Stimulated activated CD4-positive, alpha-beta T cell treated with anti-CD3 and anti-CD28 coated beads, Interleukin-4, amount 100 ng/mL, for 1 hour (primary cell): Measurements from ENCODE around the gene STEAP3.

Experiments used
- DNase-seq: peaks from one replicate; pipeline ENCODE4 v3.0.0-alpha.2; 2020

Gene STEAP3

DNA sequence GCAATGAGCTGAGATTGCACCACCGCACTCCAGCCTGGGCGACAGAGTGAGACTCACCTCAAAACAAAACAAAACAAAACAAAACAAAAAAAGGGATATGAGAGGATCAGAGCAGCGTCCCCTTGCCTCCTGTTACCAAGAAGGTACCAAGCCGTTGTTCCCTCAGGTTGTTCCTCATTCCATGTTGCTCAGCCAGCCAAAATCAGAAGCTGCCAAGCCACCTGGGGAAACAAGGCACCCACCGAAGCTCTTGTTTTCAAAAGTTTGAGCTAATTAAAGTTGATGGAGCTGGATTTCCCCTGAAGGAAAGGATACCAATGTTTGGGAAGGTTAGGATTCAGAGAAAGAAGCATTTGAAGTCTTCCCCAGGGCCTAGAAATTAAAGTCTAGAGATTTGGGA, 21.8 kb upstream of the STEAP3 start:
- no peak for DNase-seq

DNA sequence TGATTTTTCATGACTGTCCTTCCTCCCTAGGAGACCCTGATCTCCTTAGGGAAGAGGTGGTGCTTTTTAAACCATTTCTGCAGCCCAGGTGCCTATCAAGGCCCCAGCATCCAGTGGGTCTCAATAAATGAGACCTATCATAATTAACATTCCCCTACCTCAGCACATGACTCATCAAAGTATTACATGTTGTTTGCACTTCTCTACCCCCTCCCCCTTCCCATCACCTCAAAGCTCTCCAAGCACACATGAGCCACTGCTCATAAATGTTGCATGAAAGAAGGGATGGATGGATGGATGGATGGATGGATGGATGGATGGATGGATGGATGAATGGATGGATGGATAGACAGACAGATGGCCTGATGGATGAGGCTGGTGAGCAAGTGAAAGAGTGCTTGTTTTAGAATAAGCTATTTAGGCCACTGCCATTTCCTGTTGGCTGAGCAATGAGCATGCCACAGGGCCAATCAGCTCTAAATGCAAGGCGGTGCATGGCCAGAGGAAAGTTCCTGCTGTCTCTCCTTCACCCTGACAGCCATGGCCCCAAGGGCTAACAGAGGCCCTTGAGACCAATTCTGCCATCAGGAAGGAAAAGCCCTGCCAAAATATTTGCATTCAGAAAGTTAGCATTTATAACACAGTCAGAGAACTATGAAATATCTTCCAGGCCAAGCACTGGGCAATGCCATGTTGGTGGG, 20.9 kb upstream of the STEAP3 start:
- DNase-seq: no peak

DNA sequence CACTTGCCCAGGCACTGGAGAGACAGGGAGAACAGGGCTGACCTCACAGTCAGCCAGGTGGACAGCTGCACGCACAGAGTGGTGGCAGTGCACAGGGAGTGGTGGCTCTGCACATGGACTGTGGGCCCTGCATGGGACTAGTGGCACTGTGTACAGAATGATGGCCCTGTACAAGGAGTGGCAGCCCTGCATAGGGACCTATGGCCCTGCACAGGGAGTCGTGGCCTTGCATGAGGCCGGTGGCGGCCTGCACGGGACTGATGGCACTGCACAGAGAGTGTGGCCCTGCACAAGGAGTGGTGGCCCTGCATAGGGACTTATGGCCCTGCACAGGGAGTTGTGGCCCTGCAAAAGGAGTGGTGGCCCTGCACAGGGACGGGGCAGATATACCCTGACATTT, 19.1 kb upstream of the STEAP3 start:
- no peak for DNase-seq

DNA sequence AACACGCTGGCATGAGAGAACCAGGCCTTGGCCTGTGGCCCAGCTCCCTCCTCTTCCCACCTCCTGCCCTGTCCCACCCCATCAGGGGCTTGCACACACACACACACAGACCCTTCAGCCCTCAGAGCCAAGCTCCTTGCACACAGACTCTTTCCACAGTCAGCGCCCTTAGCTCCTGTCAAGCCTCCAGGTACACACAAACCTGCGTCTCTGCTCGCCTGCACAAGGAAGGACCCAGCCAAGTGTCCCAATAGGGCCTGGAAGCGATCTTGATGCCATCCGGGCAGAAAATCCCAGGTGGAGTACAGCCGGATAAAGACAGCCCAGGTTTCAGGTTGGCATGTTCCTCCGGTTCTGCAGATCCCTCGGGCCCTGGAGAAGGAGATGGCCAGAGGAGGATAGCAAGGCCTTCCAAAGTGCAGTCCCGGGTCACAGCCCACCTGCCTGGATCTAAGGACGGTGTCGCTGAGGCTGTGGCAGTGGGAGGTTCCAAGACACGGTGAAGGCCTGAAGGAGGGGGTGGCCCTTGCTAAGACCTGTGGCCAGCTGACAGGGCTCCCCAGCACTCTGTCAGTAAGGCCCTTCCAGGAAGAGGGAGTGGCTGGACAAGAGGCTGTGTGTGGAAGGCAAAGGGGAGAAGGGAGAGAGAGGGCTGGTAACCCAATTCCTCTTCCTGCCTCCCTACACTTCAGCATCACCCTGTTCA, 18.5 kb upstream of the STEAP3 start:
- no peak for DNase-seq

DNA sequence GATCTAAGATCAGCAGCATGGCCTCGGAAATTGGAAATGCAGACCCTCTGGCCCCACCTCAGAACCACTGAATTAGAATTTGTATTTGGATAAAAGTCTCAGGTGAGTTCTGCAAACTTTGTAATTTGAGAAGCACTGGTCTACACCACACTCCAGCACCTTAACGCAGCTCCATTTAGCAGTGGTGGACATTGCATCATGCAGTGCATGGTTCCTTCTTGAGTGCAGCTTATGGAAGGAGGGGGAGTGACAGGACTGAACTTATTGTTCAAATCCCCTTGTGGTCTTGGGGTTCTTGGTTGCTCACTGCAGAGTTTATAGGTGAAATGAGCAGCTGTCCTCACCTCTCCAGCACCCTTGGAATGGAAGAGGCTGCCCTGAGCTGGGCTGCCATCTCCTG, 17.4 kb upstream of the STEAP3 start:
- no peak for DNase-seq

DNA sequence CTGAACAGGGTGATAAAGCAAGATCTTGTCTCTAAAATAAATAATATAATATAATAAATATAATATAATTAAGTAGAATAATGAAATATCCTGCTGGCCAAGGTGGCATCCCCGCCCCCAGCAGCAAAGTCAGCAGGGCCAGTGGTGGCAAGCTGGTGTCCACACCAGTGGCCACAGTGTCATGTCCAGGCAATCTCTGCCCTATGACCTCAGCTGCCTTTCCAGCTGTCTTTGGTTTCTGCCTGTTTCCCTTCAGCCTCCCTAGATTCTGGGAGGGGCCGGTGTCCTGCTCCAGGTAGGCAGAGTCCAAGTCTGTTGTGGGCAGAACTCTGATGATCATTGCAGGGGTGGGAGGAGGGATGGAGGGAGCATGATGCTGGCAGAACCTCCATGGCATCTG, 16.2 kb upstream of the STEAP3 start:
- DNase-seq: no peak

DNA sequence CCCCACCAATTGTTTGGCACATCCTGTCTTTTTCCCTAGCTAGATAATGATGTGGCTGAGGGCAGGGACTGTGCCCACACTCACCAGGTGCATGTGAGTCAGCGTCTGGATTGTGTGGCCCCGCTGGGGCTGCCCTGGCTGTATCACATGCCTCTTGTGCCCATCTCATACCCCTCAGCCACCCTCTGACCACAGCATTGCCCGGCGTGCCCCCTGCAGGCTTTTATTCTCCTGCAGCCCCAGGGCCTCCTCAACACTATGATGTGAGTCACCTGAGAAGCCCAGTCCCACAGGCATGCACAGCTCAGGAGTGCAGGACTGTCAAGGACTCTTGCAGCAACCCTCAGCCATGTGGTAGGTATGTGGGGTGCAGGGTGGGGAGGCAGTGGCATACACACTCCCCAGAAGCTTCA, 14.8 kb upstream of the STEAP3 start:
- DNase-seq: no peak

DNA sequence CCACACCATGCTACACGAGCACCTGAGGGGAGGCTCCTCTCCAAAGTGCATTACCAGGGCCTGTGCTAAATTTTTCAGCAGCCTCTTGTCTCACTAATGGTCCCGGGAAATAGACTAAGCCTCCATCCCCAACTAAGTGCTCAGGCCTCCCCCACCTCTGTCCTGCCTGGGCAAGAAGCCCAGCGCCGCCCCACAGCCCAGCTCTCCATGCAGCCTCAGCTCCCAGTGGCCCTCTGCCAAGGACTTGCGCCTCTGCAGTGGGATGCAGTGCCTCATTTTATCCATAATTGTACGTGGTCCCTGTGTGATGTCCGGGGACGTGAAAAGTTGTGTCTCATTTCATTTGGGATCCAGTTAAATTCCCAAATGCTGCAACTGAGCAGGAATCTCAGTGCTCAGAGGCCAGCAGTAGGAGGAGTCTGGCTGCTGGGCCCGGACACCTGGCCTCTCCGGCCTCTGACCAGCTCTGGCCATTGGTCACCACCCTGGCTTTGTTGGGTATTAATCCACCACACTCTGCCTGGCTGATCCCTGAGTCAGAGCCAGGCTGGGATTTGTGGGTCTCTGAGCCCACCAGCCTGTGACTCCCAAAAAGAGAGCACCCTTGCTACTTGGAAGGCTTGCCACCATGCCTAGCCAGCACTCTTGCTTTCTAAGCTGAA, 11.4 kb upstream of the STEAP3 start:
- DNase-seq: no peak

DNA sequence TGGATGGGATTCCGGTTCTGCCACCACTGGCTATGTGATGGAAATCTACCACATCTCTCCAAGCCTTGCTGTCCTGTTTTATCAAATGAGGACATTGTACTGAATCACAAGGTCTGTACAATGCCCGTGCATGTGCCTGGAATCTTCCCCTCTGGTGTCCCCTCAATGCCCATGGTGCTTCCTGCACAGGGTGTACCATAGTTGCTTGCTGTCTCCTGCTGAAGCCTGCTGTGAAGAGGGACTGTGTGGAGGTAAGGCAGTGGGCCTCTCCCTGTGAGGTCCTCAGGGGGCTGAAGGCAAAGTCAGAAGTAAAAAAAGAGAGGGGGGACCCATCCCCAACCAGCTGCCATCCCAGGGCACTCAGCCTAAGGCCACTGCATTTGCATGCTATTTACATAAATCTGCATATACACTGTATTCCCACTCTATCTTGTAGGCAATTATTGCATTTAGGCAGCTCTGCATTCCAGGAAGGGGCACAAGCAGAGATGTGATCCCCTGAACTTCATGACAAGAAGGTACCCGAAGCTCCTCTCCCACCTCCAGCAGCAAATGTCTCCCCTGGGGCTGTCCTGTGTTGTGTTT, 9.1 kb upstream of the STEAP3 start:
- no peak for DNase-seq

DNA sequence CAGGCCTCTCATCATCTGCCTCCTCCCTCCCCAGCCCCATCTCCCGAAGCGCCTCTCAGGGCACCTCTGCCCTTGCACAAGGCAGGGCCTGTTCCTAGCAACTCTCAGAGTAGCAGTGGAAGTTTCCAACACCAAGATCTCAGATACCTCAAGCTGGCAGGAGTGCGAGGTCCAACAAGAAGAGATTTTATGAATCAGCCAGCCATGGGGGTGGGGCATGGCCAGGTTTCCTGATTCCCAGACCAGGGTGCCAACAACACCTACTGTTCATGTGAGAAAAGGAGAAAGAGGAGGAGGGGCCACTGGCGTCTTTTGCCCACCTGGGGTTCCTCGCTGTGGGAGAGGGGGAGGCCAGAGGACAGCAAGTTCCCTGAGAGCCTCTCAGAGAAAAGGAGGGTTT, 6.6 kb upstream of the STEAP3 start:
- no peak for DNase-seq

DNA sequence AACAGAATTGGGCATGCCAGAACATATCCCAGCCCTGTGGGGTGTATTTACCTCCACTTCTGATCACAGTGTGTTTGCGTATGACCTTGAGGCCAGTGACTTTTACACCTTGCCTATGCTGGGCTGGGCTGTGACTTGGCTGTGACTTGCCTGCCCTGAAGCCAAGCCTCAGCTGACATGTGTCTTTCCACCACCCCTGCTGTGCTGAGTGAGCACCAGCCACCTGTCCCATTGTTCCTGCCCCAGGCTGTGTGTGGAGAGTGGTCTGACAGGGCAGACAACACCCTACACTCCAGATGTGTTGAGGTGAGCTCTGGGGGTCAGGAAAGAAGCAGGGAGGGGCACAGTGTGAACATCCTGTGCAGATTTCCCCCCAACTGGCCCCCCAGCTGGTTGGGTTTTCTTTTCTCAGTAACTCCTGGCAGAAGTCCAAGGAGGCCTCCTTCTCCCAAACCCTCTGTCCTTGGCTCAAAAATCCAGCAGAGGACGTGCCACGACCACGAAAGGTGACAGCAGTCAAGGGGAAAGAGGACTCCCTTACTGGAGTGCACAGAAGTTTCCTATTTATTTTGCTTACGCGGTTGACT, 5.1 kb upstream of the STEAP3 start:
- DNase-seq: no peak

DNA sequence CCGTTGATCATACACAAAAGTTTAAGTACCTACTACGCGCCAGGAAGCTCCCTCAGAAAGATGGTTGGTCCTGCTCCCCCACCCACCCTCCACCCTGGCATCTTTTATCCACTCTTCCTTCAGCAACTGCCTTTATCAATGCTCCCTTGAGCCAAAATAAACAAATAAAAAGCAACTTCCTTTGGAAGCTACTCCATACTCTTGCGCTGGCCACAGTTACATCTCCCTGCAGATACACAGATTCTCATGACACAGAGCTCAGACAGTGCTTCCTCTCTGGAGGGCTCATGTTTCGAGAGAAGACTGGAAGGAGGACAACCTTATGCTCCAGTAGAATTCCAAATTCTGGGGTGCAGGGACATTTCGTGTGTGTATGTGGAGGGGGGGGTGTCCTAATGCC, 3.8 kb upstream of the STEAP3 start:
- no peak for DNase-seq

DNA sequence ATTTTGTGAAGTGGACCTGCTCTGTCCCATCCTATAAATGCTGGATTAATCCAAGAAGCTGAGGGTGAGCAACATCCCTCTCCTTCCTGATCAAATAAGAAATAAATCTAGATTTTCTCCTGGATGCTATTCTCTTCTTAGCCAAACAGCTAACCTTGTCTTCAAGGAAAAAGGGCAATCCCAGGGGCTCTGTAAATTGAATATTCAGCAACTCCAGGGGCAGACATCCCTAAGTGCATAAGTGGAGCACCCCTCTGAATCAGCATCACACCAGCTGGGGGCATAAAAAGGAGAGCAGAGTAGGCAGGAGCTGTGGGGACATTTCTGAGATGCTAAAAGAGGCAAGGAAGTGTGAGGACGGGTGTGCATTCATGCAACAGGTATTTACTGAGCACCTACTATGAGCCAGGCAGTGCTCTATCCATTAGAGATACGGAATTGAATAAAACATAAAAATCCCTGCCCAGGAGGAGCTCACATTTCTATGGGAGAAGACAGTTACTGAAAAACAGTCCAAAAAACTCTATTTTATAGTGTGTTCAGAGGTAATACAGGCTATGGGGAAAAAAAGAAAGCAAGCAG, 2.8 kb upstream of the STEAP3 start:
- DNase-seq: no peak

DNA sequence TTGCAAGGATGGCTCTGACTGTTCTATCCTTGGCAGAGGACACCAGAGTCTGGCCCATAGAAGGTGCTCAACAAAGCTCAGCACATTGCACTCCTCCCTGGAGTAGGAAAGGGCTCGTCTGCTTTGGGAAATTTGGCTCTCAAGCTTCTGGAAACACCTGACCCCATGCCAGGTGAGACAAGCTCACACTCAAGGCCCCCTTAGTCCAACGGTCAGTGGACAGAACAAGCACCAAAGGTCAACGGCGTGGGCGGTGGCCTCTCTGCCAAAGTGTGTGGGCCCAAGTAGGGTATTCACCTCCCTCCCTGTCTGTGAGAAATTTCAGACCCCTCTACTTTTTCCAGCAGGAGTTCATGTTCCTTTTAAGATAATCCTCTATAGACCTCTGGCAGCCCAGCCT, 2.0 kb upstream of the STEAP3 start:
- DNase-seq: no peak

DNA sequence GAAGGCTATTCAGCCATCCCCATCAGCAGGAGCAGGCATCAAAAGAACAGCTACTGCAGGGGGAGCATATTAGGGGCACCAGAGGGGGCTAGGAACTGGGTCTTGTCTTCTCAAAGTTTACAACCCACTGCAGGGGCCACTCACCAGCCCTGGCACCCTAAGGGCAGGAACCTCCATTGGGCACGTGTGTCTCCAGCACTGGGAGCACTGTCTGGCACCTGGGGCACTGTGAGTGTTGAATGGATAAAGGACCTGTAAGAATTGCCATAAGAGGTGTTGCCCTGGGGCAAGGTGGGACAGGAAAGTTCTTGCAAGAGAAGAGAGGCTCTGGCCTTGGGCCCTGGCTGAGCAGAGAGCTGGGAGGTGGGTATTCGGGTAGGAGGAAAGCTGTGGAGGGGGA, 1.4 kb upstream of the STEAP3 start:
- no peak for DNase-seq

DNA sequence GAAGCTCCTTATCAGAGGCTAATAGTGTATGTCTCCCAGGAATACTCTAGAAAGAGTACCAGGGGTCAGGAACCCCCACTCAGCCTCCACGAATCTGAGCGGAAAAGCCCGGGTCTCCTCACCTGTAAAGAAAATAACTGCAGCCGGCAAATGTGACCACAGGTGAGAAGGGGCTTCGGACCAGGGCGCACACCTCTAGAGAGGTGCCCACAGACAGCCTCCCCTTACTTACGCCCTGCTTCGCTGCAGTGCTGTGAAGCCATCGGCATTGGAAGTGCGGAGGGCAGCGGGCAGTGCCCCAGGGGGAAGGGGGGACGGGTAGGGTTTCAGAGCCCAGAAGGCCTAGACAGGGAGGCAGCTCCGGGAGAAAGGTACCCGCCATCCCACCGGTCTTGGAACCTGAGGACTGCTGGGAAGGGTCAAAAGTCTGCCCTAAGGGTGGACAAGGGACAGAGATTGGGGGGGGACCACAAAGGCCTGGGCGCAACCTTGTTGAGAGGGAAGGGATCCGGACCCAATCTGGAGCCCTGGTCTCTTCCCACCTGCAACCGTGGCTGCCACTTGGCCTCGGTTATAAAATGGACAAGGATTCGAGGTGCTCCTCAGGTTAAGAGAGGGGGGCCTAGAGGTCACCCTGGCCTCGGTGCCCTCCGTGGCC, 642 bp upstream of the STEAP3 start:
- no peak for DNase-seq

DNA sequence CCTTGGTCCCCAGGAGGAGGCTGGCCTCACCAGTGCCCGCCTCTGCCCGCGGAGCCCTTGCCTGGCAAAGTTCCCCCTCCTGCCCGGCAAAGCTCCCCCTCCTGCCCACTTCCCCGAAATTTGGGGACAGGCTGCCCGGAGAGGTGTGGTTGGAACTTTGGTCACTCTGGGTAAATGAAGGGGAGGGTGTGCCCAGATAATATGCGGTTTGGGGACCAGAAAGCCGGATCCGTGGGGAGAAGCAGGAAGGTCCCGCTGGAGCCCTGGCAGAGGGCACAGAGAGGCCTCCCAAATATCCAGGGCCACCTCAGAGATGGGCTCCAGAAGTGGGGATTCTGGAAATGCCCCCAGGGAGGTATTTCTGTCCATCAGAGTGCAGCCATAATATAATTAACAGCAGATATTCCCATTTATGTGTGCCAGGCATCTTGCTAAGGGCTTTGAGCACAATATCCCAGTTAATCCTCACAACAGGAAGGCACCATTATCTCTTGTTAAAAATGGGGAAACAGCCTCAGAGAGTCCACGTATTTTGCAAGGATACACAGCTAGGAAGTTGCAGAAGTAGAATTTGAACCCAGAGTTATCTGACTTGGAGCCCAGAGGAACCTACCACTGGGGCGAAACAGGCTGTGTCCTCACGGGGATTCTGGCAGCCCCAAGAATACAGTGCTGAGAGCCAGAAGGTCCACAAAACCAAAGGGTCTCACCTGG, 914 bp downstream of the STEAP3 start:
- DNase-seq: no peak

DNA sequence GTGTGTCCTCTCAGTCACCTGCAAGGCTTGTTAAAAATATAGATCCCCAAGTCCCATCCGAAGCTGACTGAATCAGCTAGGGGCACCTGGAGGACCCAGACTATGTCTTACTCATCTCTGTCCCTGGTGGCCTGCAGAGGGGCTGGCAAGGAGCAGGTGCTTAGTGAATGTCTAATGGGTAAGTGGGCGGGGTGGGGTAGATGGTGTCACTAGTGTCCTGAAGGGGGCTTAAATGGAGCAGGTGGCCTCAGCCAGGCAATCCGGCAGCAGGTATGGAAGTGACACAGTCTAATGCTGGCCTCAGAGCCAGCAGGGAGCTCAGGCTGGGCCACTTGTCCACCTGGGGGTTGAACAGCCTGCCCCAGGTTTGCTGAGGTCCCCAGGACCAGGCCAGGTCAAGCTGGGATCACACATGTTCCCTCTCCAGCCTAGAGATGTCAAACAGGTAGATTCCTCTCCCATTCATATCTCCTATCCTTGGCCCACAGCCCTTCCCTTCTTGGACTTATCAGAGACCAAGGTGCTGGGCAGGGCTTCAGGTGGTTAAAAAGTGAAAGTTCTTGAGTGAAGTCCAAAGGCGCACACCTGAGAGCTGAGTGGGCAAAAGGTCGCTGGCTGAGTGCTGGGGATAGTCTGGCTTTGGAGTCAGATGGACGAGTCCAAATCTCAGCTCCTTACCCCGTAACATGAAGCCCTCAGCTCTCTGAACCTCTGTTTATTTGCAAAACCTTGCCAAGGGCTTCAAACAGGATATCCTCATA, 1.7 kb downstream of the STEAP3 start:
- DNase-seq: no peak

DNA sequence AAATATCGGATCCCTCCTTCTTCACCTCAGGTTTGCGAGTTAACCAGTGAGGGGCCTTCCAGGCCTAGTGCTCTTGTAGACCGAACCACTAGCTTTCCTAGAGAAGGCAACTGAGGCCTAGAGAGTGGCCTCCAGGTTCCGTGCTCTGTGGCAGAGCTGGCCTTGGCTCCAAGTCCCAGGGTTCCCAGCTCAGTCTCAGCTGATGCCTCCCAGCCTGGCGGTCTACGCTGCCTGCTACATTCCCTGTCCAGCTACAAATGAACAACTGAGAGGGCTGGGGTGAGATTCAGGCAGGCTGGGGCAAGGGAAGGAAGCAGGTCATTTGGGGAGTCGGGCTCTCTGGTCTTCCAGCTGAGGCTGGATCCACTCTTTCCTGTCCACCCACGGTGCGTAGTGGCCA, 2.3 kb downstream of the STEAP3 start:
- no peak for DNase-seq

DNA sequence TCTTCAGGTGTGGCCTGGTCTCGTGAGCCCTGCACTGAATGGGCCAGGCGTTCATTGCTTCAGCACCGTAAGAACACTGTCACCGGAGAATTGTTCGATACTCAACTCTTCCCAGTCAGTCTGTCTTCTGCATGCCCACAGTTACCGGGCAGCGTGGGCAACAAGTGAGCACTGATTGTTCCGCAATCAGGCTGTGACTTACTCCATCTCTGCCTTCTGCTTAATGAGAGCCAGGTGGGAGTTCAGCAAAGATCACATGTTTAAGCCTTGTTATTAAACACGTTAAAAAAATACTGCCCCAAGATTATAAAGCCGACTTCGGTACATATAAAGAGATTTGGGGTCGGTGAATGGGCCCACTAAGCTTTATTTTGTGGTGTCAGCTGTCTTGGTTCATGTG, 3.7 kb downstream of the STEAP3 start:
- DNase-seq: no peak

DNA sequence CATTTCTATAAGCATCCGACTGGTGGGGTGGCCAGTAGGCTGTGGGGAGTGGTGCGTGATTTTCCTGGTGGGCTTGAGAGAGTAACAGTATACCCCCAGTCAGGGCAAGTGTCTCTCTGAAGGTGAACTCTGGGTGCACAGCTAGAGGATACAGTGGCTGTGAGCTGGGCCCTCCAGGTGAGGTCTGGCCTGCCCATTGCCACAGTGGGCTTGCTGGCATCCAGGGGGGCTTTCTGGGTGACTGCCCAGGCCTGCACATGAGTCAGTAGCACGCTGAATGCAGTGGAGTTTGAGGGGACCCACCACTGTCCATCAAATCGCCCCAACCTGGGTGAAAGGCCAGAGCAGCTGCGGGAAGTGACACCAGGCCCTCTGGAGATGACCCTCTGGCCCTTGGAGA, 4.5 kb downstream of the STEAP3 start:
- no peak for DNase-seq
